Measurements from ENCODE around the gene NAP1L4. TPM values are rescaled to one million over a fixed set of nuclear protein-coding genes. Genes with fewer than 3 reads are reported as not detected.

NAP1L4 gene
- total and polyA plus RNA-seq, 7 donors, result 121 to 153 (median 143) TPM

- intact Hi-C loops (cut with DNase I), result no loop called here
- Histone ChIP-seq H3K27me3 (ENCODE audit: insufficient read depth in 3 of 3, low read length in 2 of 3) (no peaks in the 10 kb centered on the region), H3K4me1 (no peaks in the 10 kb centered on the region), H3K9me3 (no peaks in the 10 kb centered on the region), H3K36me3 (ENCODE audit: insufficient read depth in 1 of 2, low read depth in 1 of 2) (peaks cover 18 to 100% of the 10 kb centered on the region in 2 donors), H3K27ac (no peak overlapping the region), H3K4me3 (no peak overlapping the region)
- TF ChIP-seq CTCF (IDR thresholded peaks at IDR 0.05), result no peak
- DNase-seq, result no peak
- 87 to 91% (median 88%) methylated on average over 16 of the region's 16 CpGs for WGBS, 3 donors
- no peak for ATAC-seq
These were observed 22.2 kb upstream of the NAP1L4 start for GRCh38 chr11:3014057-3014938.

- H3K4me1 ChIP-seq, result no peaks in the 10 kb centered on the region
- no peak overlapping the region for H3K4me3 ChIP-seq
- DNase-seq (no peak), ATAC-seq (no peak)
- 90 to 92% (median 90%) methylated on average over 28 to 31 of the region's 31 CpGs for WGBS, 3 donors
- no peak overlapping the region for H3K27ac ChIP-seq
- H3K36me3 ChIP-seq (ENCODE audit: insufficient read depth in 1 of 2, low read depth in 1 of 2), result peaks cover 16 to 96% of the 10 kb centered on the region in 2 donors
- intact Hi-C loops (cut with DNase I), result no loop called here
- H3K27me3 ChIP-seq (ENCODE audit: insufficient read depth in 3 of 3, low read length in 2 of 3), result no peaks in the 10 kb centered on the region
- no peak for TF ChIP-seq CTCF (IDR thresholded peaks at IDR 0.05)
- H3K9me3 ChIP-seq, result no peaks in the 10 kb centered on the region
These were observed 20.1 kb upstream of the NAP1L4 start for GRCh38 chr11:3011891-3012885.

GRCh38 chr11:3010521-3011275, 18.6 kb upstream of the NAP1L4 start:
- Histone ChIP-seq H3K4me1 (no peaks in the 10 kb centered on the region), H3K36me3 (ENCODE audit: insufficient read depth in 1 of 2, low read depth in 1 of 2) (peaks cover 13 to 96% of the 10 kb centered on the region in 2 donors), H3K27ac (no peak overlapping the region), H3K27me3 (ENCODE audit: insufficient read depth in 3 of 3, low read length in 2 of 3) (no peaks in the 10 kb centered on the region), H3K4me3 (no peak overlapping the region), H3K9me3 (no peaks in the 10 kb centered on the region)
- WGBS, 3 donors, result 83 to 88% (median 88%) methylated on average over 12 to 13 of the region's 13 CpGs
- intact Hi-C loops (cut with DNase I), result no loop called here
- DNase-seq (no peak), ATAC-seq (no peak)
- TF ChIP-seq CTCF (IDR thresholded peaks at IDR 0.05), result no peak

- Histone ChIP-seq H3K4me1 (no peaks in the 10 kb centered on the region), H3K9me3 (no peaks in the 10 kb centered on the region), H3K36me3 (ENCODE audit: insufficient read depth in 1 of 2, low read depth in 1 of 2) (peaks cover 8 to 96% of the 10 kb centered on the region in 2 donors), H3K4me3 (no peak overlapping the region), H3K27me3 (ENCODE audit: insufficient read depth in 3 of 3, low read length in 2 of 3) (no peaks in the 10 kb centered on the region), H3K27ac (no peak overlapping the region)
- DNase-seq, result no peak
- ATAC-seq, result no peak
- no peak for TF ChIP-seq CTCF (IDR thresholded peaks at IDR 0.05)
- intact Hi-C loops (cut with DNase I), result no loop called here
- 84 to 91% (median 87%) methylated on average over 12 to 13 of the region's 13 CpGs for WGBS, 3 donors
These were observed 17.9 kb upstream of the NAP1L4 start for GRCh38 chr11:3010004-3010403.
